IMR-90 (cell line): ENCODE data around the gene MPL. TPM values are rescaled to one million over a fixed set of nuclear protein-coding genes. Genes with fewer than 3 reads are reported as not detected.

Source experiments
- ATAC-seq: fragments of 200-7000 bp; cut with Tn5 transposase; 2 replicates; pipeline ENCODE4 v1.9.1; 2020; ENCODE audit warnings: low read depth, mild to moderate bottlenecking, moderate library complexity
- BruUV-seq: library from RNA; stranded (reverse); fragments of 400-500 nt; replicated peaks from 2 replicates; lab custom pipeline; 2021; lab: Mats Ljungman, UMichigan
- CTCF ChIA-PET: fragments of 300-600 bp; formaldehyde crosslinking; extraction: SDS; loops from one replicate; lab custom pipeline; 2021; ENCODE audit warnings: antibody characterized with exemption; lab: Yijun Ruan, JAX
- POLR2A ChIA-PET: fragments of 300-600 bp; sonication (Branson Sonifier 250); formaldehyde crosslinking; loops from one replicate; lab custom pipeline; 2022; ENCODE audit warnings: antibody characterized with exemption; ENCODE audit not compliant: unreplicated experiment; lab: Charles Lee
- DNase-seq: peaks from one replicate; pipeline ENCODE4 v3.0.0; 2013
- H2AFZ ChIP-seq: replicated peaks from 2 replicates; pipeline ENCODE3; 2013; ENCODE audit warnings: low read length, mild to moderate bottlenecking; ENCODE audit not compliant: poor library complexity
- H2AK5ac ChIP-seq: 2 replicates; pipeline ENCODE4 v1.6.1; 2013; ENCODE audit warnings: low read depth, low read length, inconsistent platforms
- H2AK9ac ChIP-seq: replicated peaks from 2 replicates; pipeline ENCODE3; 2013; ENCODE audit warnings: mild to moderate bottlenecking, low read depth, low read length, moderate library complexity; ENCODE audit not compliant: poor library complexity
- H2BK120ac ChIP-seq: 2 replicates; pipeline ENCODE4 v1.6.1; 2013; ENCODE audit warnings: low read depth, low read length, inconsistent platforms
- H2BK15ac ChIP-seq: 3 replicates; pipeline ENCODE4 v1.6.1; 2013; ENCODE audit warnings: low read depth, low read length, inconsistent platforms
- H2BK20ac ChIP-seq: 2 replicates; pipeline ENCODE4 v1.6.1; 2013; ENCODE audit warnings: low read depth, mild to moderate bottlenecking, inconsistent platforms, low read length, moderate library complexity
- H2BK5ac ChIP-seq: 2 replicates; pipeline ENCODE4 v1.6.1; 2013; ENCODE audit warnings: mild to moderate bottlenecking, low read depth, low read length, inconsistent platforms; ENCODE audit not compliant: poor library complexity, severe bottlenecking
- H3K14ac ChIP-seq: replicated peaks from 2 replicates; pipeline ENCODE4 v1.6.1; 2013; ENCODE audit warnings: low read depth, low read length, inconsistent platforms
- H3K18ac ChIP-seq: 2 replicates; pipeline ENCODE4 v1.6.1; 2013; ENCODE audit warnings: low read depth, low read length, control low read depth
- H3K23ac ChIP-seq: 2 replicates; pipeline ENCODE4 v1.6.1; 2013; ENCODE audit warnings: low read depth, low read length, inconsistent platforms
- H3K27ac ChIP-seq: 2 replicates; pipeline ENCODE4 v1.5.1; 2013; ENCODE audit warnings: mild to moderate bottlenecking, control low read depth, low read length; ENCODE audit not compliant: insufficient read depth
- H3K27me3 ChIP-seq: 2 replicates; pipeline ENCODE4 v1.6.1; 2013; ENCODE audit warnings: low read length; ENCODE audit not compliant: control insufficient read depth, insufficient read depth
- H3K36me3 ChIP-seq: 2 replicates; pipeline ENCODE4 v1.6.1; 2013; ENCODE audit warnings: low read length, mixed read lengths; ENCODE audit not compliant: control insufficient read depth, insufficient read depth
- H3K4ac ChIP-seq: 2 replicates; pipeline ENCODE4 v1.6.1; 2013; ENCODE audit warnings: low read depth, low read length, inconsistent platforms
- H3K4me1 ChIP-seq: 2 replicates; pipeline ENCODE4 v1.6.1; 2013; ENCODE audit warnings: low read length, mixed read lengths; ENCODE audit not compliant: control insufficient read depth, insufficient read depth
- H3K4me2 ChIP-seq: 2 replicates; pipeline ENCODE4 v1.6.1; 2013; ENCODE audit warnings: low read depth, mild to moderate bottlenecking, control low read depth, low read length, moderate library complexity
- H3K4me3 ChIP-seq: 2 replicates; pipeline ENCODE4 v1.5.1; 2013; ENCODE audit warnings: low read depth, mild to moderate bottlenecking, control low read depth, low read length, moderate library complexity; ENCODE audit not compliant: insufficient read depth
- H3K56ac ChIP-seq: 2 replicates; pipeline ENCODE4 v1.6.1; 2013; ENCODE audit warnings: low read length, inconsistent platforms; ENCODE audit not compliant: insufficient read depth; ENCODE audit errors: extremely low read depth
- H3K79me1 ChIP-seq, 2 experiments: 2 replicates each; pipeline ENCODE4 v1.6.1; 2013; ENCODE audit warnings: low read length in 2 of 2, inconsistent platforms in 1 of 2, low read depth in 1 of 2
- H3K9ac ChIP-seq: 2 replicates; pipeline ENCODE4 v1.6.1; 2013; ENCODE audit warnings: low read depth, low read length, control low read depth
- H3K9me1 ChIP-seq: 2 replicates; pipeline ENCODE4 v1.6.1; 2013; ENCODE audit warnings: low read length, inconsistent platforms; ENCODE audit not compliant: insufficient read depth
- H3K9me3 ChIP-seq: 2 replicates; pipeline ENCODE4 v1.6.1; 2013; ENCODE audit warnings: low read length; ENCODE audit not compliant: control insufficient read depth, insufficient read depth
- H4K20me1 ChIP-seq: 2 replicates; pipeline ENCODE4 v1.6.1; 2013; ENCODE audit warnings: low read length, inconsistent platforms; ENCODE audit not compliant: insufficient read depth
- H4K5ac ChIP-seq: 2 replicates; pipeline ENCODE4 v1.6.1; 2013; ENCODE audit warnings: mild to moderate bottlenecking, low read depth, low read length, control low read depth
- H4K8ac ChIP-seq, 2 experiments: 2 replicates each; pipeline ENCODE4 v1.6.1; 2013; ENCODE audit warnings: low read depth in 2 of 2, low read length in 2 of 2, control low read depth in 1 of 2, inconsistent platforms in 1 of 2
- H4K91ac ChIP-seq: 2 replicates; pipeline ENCODE4 v1.6.1; 2013; ENCODE audit warnings: low read depth, low read length, inconsistent platforms; ENCODE audit not compliant: insufficient read depth
- BHLHE40 ChIP-seq: fragments of 150-350 bp; IDR thresholded peaks from 2 replicates; pipeline ENCODE4 v1.6.1; 2016; ENCODE audit warnings: mild to moderate bottlenecking, low read depth, low read length
- CEBPB ChIP-seq: IDR thresholded peaks from 2 replicates; pipeline ENCODE4 v1.6.1; 2012; ENCODE audit warnings: low read depth, low read length, improper control_type of control experiment
- CHD1 ChIP-seq: IDR thresholded peaks from 2 replicates; pipeline ENCODE4 v1.6.1; 2012; ENCODE audit warnings: low read depth, low read length, improper control_type of control experiment
- ELK1 ChIP-seq: fragments of 150-350 bp; IDR thresholded peaks from 2 replicates; pipeline ENCODE4 v1.6.1; 2016; ENCODE audit warnings: low read depth, mild to moderate bottlenecking, low read length, moderate library complexity, borderline replicate concordance
- FOS ChIP-seq: fragments of 150-350 bp; IDR thresholded peaks from 2 replicates; pipeline ENCODE4 v1.6.1; 2016; ENCODE audit warnings: low read depth, low read length
- MAFK ChIP-seq: IDR thresholded peaks from 2 replicates; pipeline ENCODE4 v1.6.1; 2012; ENCODE audit warnings: low read depth, low read length, improper control_type of control experiment
- MAZ ChIP-seq: IDR thresholded peaks from 2 replicates; pipeline ENCODE4 v1.6.1; 2012; ENCODE audit warnings: low read depth, mild to moderate bottlenecking, low read length, improper control_type of control experiment, moderate library complexity, borderline replicate concordance
- MXI1 ChIP-seq: IDR thresholded peaks from 2 replicates; pipeline ENCODE4 v1.6.1; 2012; ENCODE audit warnings: low read depth, mild to moderate bottlenecking, low read length, moderate library complexity, borderline replicate concordance
- NFE2L2 ChIP-seq: fragments of 150-350 bp; IDR thresholded peaks from 2 replicates; pipeline ENCODE4 v1.6.1; 2016; ENCODE audit warnings: low read depth, mild to moderate bottlenecking, low read length
- POLR2A ChIP-seq: IDR thresholded peaks from 2 replicates; pipeline ENCODE4 v1.6.1; 2012; ENCODE audit warnings: mild to moderate bottlenecking, low read depth, low read length
- RAD21 ChIP-seq: IDR thresholded peaks from 2 replicates; pipeline ENCODE4 v1.6.1; 2012; ENCODE audit warnings: low read length, improper control_type of control experiment
- RCOR1 ChIP-seq: IDR thresholded peaks from 2 replicates; pipeline ENCODE4 v1.6.1; 2012; ENCODE audit warnings: mild to moderate bottlenecking, low read length, improper control_type of control experiment; ENCODE audit not compliant: insufficient replicate concordance
- RFX5 ChIP-seq: IDR thresholded peaks from 2 replicates; pipeline ENCODE4 v1.8.0; 2012; ENCODE audit warnings: low read depth, mild to moderate bottlenecking, low read length, moderate library complexity
- SMC3 ChIP-seq: fragments of 150-350 bp; IDR thresholded peaks from 2 replicates; pipeline ENCODE4 v1.6.1; 2016; ENCODE audit warnings: low read depth, mild to moderate bottlenecking, antibody characterized with exemption, low read length, moderate library complexity
- USF2 ChIP-seq: fragments of 150-350 bp; IDR thresholded peaks from 2 replicates; pipeline ENCODE4 v1.6.1; 2017; ENCODE audit warnings: mild to moderate bottlenecking, antibody characterized with exemption, low read length, low read depth
- WGBS, 2 experiments: methylation state at CpG; one replicate each; pipeline versions ENCODE4 v1.1.5 to v1.1.7; 2013; ENCODE audit warnings: missing lambda C conversion rate in 2 of 2; ENCODE audit not compliant: insufficient read length in 1 of 2; ENCODE audit errors: extremely low coverage in 2 of 2; 5-methylcytosine and 5-hydroxymethylcytosine counted together
- dilution Hi-C: fragments of 300-500 bp; cut with HindIII; formaldehyde crosslinking; loops from one replicate; pipeline ENCODE4 v1.14.3; 2018; ENCODE audit warnings: low sequenced_read_pairs; ENCODE audit not compliant: unreplicated experiment
- in situ Hi-C: fragments of 300-500 bp; cut with MboI; formaldehyde crosslinking; loops from 3 replicates; pipeline ENCODE4 v1.14.3; 2019; ENCODE audit warnings: low sequenced_read_pairs, inconsistent platforms, mixed read lengths
- intact Hi-C: fragments of 100-400 bp; cut with micrococcal nuclease; formaldehyde crosslinking; loops from 2 replicates; pipeline ENCODE4 v1.10.0; 2022
- polyA plus RNA-seq, 3 experiments: library from polyadenylated mRNA; depleted of rRNA; stranded (reverse); fragments of >200 nt; gene quantifications; 2 replicates each; pipeline ENCODE4 v1.2.3, GENCODE V29; 2012; ENCODE audit warnings: low replicate concordance in 1 of 3
- total RNA-seq: library from RNA; depleted of rRNA; stranded (reverse); fragments of >200 nt; gene quantifications from 2 replicates; pipeline ENCODE4 v1.2.3, GENCODE V29; 2012
- TF ChIP-seq, protein P1 (sequence below): conservative IDR thresholded peaks from 2 replicates; pipeline ENCODE4 v1.5.1; 2012; ENCODE audit warnings: mild to moderate bottlenecking, low read depth, low read length, improper control_type of control experiment

MPL gene
- total and polyA plus RNA-seq, 2 of the 4 experiments (the other 2 are of a cell fraction): 0.12 TPM; not detected in 1

GRCh38 chr1:43314233-43314632 lies 23.4 kb upstream of the MPL start:
- Histone ChIP-seq H3K56ac (no peak overlapping the region), H3K9me3 (no peaks in the 10 kb centered on the region), H2BK120ac (no peak overlapping the region), H4K5ac (no peak overlapping the region), H3K4me1 (peaks cover 5% of the 10 kb centered on the region), H3K18ac (no peak overlapping the region), H2AK5ac (no peak overlapping the region), H3K36me3 (no peaks in the 10 kb centered on the region), H3K27ac (no peak overlapping the region), H2AK9ac (no peak overlapping the region), H3K9ac (no peak overlapping the region), H3K9me1 (0 out of 2 replicates have a peak, but pooled peaks cover 3% of the 10 kb centered on the region), H2BK20ac (no peak overlapping the region), H2BK15ac (no peak overlapping the region), H4K20me1 (no peaks in the 10 kb centered on the region; the same call in 1 of the 2 replicates), H4K8ac (no peak overlapping the region), H3K4ac (no peak overlapping the region), H2BK5ac (no peak overlapping the region), H2AFZ (no peak overlapping the region), H3K4me3 (no peak overlapping the region), H4K91ac (no peak overlapping the region), H3K27me3 (peaks cover 2% of the 10 kb centered on the region; the same call in 1 of the 2 replicates), H3K23ac (no peak overlapping the region), H3K79me1 (no peaks in the 10 kb centered on the region), H3K4me2 (no peak overlapping the region), H3K14ac (no peak overlapping the region)
- no TSS peak for BruUV-seq
- WGBS, 2 experiments: no CpG with 5 or more reads among the region's 5 CpGs
- TF ChIP-seq MAZ (no peak), FOS (no peak), MAFK (no peak), NFE2L2 (no peak), ELK1 (no peak), POLR2A (no peak), SMC3 (no peak), RFX5 (no peak), USF2 (no peak), RCOR1 (no peak), CHD1 (no peak), RAD21 (no peak), CEBPB (no peak), MXI1 (no peak), BHLHE40 (no peak)
- TF ChIP-seq, protein P1, sequence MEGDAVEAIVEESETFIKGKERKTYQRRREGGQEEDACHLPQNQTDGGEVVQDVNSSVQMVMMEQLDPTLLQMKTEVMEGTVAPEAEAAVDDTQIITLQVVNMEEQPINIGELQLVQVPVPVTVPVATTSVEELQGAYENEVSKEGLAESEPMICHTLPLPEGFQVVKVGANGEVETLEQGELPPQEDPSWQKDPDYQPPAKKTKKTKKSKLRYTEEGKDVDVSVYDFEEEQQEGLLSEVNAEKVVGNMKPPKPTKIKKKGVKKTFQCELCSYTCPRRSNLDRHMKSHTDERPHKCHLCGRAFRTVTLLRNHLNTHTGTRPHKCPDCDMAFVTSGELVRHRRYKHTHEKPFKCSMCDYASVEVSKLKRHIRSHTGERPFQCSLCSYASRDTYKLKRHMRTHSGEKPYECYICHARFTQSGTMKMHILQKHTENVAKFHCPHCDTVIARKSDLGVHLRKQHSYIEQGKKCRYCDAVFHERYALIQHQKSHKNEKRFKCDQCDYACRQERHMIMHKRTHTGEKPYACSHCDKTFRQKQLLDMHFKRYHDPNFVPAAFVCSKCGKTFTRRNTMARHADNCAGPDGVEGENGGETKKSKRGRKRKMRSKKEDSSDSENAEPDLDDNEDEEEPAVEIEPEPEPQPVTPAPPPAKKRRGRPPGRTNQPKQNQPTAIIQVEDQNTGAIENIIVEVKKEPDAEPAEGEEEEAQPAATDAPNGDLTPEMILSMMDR: no peak
- dilution Hi-C loops (no loop called here), in situ Hi-C loops (no loop called here), intact Hi-C loops (no loop called here)
- POLR2A ChIA-PET: no interaction called here
- CTCF ChIA-PET: no interaction called here
- ATAC-seq: no peak
- no peak for DNase-seq
